GM12873 (cell line): ENCODE measurements around the gene IRF2BP2.

Experiments used
- CTCF ChIP-seq: IDR thresholded peaks from 2 replicates; pipeline ENCODE4 v1.5.1; 2012; ENCODE audit warnings: low read depth, mild to moderate bottlenecking, moderate library complexity, low read length, control low read depth; ENCODE audit not compliant: insufficient read depth; ENCODE audit errors: missing control alignments

Gene IRF2BP2

GRCh38 chr1:234586892-234587485, 23.0 kb downstream of the IRF2BP2 start:
- no peak for TF ChIP-seq CTCF

GRCh38 chr1:234586304-234586703, 23.7 kb downstream of the IRF2BP2 start:
- no peak for TF ChIP-seq CTCF

DNA sequence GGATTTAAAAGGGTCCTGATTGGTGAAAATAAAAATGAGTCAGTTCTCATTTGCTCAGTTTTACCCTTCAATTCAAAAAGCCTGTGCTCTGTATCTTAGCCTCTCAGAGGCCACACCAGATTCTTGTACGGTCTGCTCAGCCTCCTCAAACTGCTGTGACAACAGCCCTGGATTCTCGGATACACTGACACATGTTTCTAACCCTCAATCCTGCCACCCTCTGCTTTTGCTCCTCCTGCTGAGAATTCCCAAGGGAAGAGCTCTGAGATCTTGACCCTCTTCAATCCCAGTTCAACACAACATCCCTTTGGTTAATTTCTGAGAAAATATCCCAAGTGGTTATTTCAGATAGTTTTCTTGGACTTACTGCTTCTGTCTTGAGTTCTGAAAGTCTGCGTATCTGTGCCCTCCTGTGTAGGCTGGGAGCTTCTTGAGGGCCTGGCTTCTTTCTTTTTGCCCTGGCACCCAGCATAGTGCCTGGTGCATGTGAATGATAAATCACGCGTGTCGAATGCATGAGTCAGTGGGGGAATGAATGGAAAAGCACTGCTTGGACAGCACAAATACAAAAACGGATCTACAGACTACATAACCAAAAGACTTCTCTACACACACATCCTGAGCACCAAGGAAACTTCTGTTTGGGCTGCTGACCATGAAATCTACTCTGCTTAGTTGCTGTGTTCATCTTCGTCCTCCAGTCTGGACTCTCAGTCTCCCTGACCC, 24.5 kb downstream of the IRF2BP2 start:
- TF ChIP-seq CTCF, result no peak

DNA sequence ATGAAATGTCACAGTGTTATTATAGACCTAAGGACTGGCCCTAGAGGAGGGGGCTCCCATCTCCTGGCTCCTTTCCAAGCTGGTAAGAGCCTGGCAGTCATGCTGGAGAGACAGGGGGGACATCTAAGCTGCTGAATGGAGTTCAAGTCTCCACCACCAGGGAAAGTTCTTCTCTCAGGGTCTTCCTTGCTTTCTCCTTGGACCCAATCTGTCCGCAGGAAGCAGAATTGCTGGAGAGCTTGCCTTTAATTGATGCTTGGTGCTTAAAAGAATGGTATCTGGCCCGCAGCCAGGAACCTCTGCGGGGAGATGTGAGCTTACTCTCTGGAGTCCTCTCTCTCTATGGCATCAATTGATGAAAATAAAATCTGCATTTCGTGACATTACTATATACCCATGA, 25.1 kb downstream of the IRF2BP2 start:
- TF ChIP-seq CTCF, result no peak

- no peak for TF ChIP-seq CTCF
These were observed 25.6 kb downstream of the IRF2BP2 start for GRCh38 chr1:234584420-234584805.

- TF ChIP-seq CTCF, result no peak
These were observed 26.1 kb downstream of the IRF2BP2 start for GRCh38 chr1:234583755-234584419.

- no peak for TF ChIP-seq CTCF
These were observed 27.2 kb downstream of the IRF2BP2 start for GRCh38 chr1:234582681-234583301.
